K562 (cell line): ENCODE measurements around the gene ZNF23. TPM values are rescaled to one million over a fixed set of nuclear protein-coding genes. Genes with fewer than 3 reads are reported as not detected.

Experiments
- BHLHE40 ChIP-seq: IDR thresholded peaks from 2 replicates; pipeline ENCODE4 v1.6.1; 2011; ENCODE audit warnings: low read length, improper control_type of control experiment
- BRF1 ChIP-seq: IDR thresholded peaks from 3 replicates; pipeline ENCODE4 v1.6.1; 2011; ENCODE audit warnings: borderline replicate concordance, mild to moderate bottlenecking; ENCODE audit not compliant: insufficient read length; ENCODE audit errors: extremely low read depth
- CBX8 ChIP-seq: fragments of 200-600 bp; sonication (generic); IDR thresholded peaks from 2 replicates; pipeline ENCODE4 v1.6.1; 2012; ENCODE audit warnings: borderline replicate concordance, mixed run types, low read depth, mild to moderate bottlenecking, moderate library complexity, mixed read lengths, low read length, control low read depth, inconsistent platforms; ENCODE audit not compliant: poor library complexity, severe bottlenecking; ENCODE audit errors: extremely low read depth
- CHD2 ChIP-seq: IDR thresholded peaks from 2 replicates; pipeline ENCODE4 v1.6.1; 2011; ENCODE audit warnings: low read depth, low read length
- CXXC5 ChIP-seq: fragments of 250-450 bp; sonication (Bioruptor Pico); IDR thresholded peaks from 2 replicates; pipeline ENCODE4 v1.8.0; 2022; ENCODE audit warnings: inconsistent platforms, mild to moderate bottlenecking, moderate library complexity
- DEAF1 ChIP-seq: fragments of 450-650 bp; formaldehyde crosslinking; IDR thresholded peaks from 2 replicates; pipeline ENCODE4 v1.4.0; 2020; ENCODE audit warnings: mild to moderate bottlenecking, moderate library complexity
- ESRRA ChIP-seq: fragments of 450-650 bp; IDR thresholded peaks from 2 replicates; pipeline ENCODE4 v1.6.1; 2014; ENCODE audit warnings: low read depth, mild to moderate bottlenecking, moderate library complexity, borderline replicate concordance
- JUND ChIP-seq, 2 experiments: IDR thresholded peaks; 2 replicates in 1 of 2; 3 replicates in 1 of 2; pipeline ENCODE4 v1.6.1; 2011; ENCODE audit warnings: borderline replicate concordance in 2 of 2, low read depth in 2 of 2, low read length in 2 of 2, improper control_type of control experiment in 1 of 2, missing biosample characterization in 1 of 2, missing genetic modification characterization in 1 of 2, missing genetic modification reagents in 1 of 2
- KAT2B ChIP-seq: IDR thresholded peaks from one replicate; pipeline ENCODE4 v1.6.1; 2012; ENCODE audit warnings: low read depth, mild to moderate bottlenecking, control low read depth, inconsistent platforms, low read length, moderate library complexity
- KLF10 ChIP-seq: fragments of 250-450 bp; sonication (Bioruptor Pico); IDR thresholded peaks from 2 replicates; pipeline ENCODE4 v1.6.1; 2021; ENCODE audit warnings: matching md5 sums
- MEIS2 ChIP-seq: fragments of 450-650 bp; IDR thresholded peaks from 2 replicates; pipeline ENCODE4 v1.6.1; 2014; ENCODE audit warnings: mild to moderate bottlenecking; ENCODE audit not compliant: partially characterized antibody
- NCOA4 ChIP-seq: fragments of 450-650 bp; IDR thresholded peaks from 2 replicates; pipeline ENCODE4 v1.6.1; 2018; ENCODE audit warnings: mild to moderate bottlenecking; ENCODE audit not compliant: partially characterized antibody
- NFE2L1 ChIP-seq: fragments of 450-650 bp; IDR thresholded peaks from 2 replicates; pipeline ENCODE4 v1.6.1; 2016; ENCODE audit warnings: missing genetic modification characterization, low read depth, mild to moderate bottlenecking, missing compliant biosample characterization, moderate library complexity, borderline replicate concordance
- POU5F1 ChIP-seq: fragments of 150-350 bp; IDR thresholded peaks from 2 replicates; pipeline ENCODE4 v1.6.1; 2014; ENCODE audit warnings: borderline replicate concordance, low read length, low read depth, mild to moderate bottlenecking; ENCODE audit not compliant: partially characterized antibody
- RFX7 ChIP-seq: fragments of 250-450 bp; sonication (Bioruptor Pico); IDR thresholded peaks from 2 replicates; pipeline ENCODE4 v1.5.1; 2021; ENCODE audit warnings: mild to moderate bottlenecking
- TAF1 ChIP-seq: IDR thresholded peaks from 2 replicates; pipeline ENCODE4 v1.6.1; 2011; ENCODE audit warnings: mild to moderate bottlenecking, low read length, moderate library complexity; ENCODE audit not compliant: insufficient read depth, control insufficient read depth, severe bottlenecking; ENCODE audit errors: extremely low read depth
- TCF7 ChIP-seq: sonication (generic); IDR thresholded peaks from 2 replicates; pipeline ENCODE4 v1.6.1; 2016; ENCODE audit warnings: antibody characterized with exemption, borderline replicate concordance
- TRIM24 ChIP-seq, 2 experiments: fragments of 450-650 bp; IDR thresholded peaks; 2 replicates each; pipeline ENCODE4 v1.6.1; 2016
- ZNF140 ChIP-seq: fragments of 250-450 bp; sonication (Bioruptor Pico); IDR thresholded peaks from 2 replicates; pipeline ENCODE4 v1.8.0; 2021; ENCODE audit warnings: moderate library complexity, mild to moderate bottlenecking, inconsistent platforms
- ZNF184 ChIP-seq: sonication (generic); formaldehyde crosslinking; IDR thresholded peaks from 2 replicates; pipeline ENCODE4 v1.5.0; 2020; ENCODE audit warnings: missing genetic modification reagents
- polyA plus RNA-seq, 8 experiments: library from polyadenylated mRNA; depleted of rRNA in 4 of 8; stranded (reverse) in 5 of 8; unstranded in 3 of 8; fragments of >200 nt; fragmentation: Nextera tagmentation in 2 of 8; fragmentation: Illumina TruSeq in 1 of 8; extraction: Ambion mirVana in 2 of 8; extraction: Trizol in 1 of 8; gene quantifications; 2 replicates each; pipeline versions ENCODE4 v1.2.1 to v1.2.3, GENCODE V29; 2011 to 2014; ENCODE audit warnings: inconsistent platforms in 1 of 8, missing spikeins in 1 of 8
- total RNA-seq, 7 experiments: library from RNA; depleted of rRNA in 6 of 7; stranded (reverse); fragments of >200 nt in 6 of 7; fragmentation: Illumina TruSeq in 2 of 7; extraction: Trizol in 2 of 7; gene quantifications; 2 replicates each; pipeline versions ENCODE4 v1.2.1 to v1.2.3, GENCODE V29; 2011 to 2021; ENCODE audit warnings: low replicate concordance in 1 of 7
- TF ChIP-seq, protein P1 (sequence below): IDR thresholded peaks from 2 replicates; pipeline ENCODE4 v1.6.1; 2016; ENCODE audit warnings: missing genetic modification characterization, missing compliant biosample characterization
- TF ChIP-seq, protein P2 (sequence below): fragments of 450-650 bp; IDR thresholded peaks from 2 replicates; pipeline ENCODE4 v1.6.1; 2018; ENCODE audit warnings: mild to moderate bottlenecking, low read depth; ENCODE audit not compliant: partially characterized antibody

The ZNF23 gene
- total and polyA plus RNA-seq, 9 of the 15 experiments (the other 6 are each of a cell fraction or from before 2014, with no cell fraction given): 4.7 to 13.4 (median 11.2) TPM

DNA sequence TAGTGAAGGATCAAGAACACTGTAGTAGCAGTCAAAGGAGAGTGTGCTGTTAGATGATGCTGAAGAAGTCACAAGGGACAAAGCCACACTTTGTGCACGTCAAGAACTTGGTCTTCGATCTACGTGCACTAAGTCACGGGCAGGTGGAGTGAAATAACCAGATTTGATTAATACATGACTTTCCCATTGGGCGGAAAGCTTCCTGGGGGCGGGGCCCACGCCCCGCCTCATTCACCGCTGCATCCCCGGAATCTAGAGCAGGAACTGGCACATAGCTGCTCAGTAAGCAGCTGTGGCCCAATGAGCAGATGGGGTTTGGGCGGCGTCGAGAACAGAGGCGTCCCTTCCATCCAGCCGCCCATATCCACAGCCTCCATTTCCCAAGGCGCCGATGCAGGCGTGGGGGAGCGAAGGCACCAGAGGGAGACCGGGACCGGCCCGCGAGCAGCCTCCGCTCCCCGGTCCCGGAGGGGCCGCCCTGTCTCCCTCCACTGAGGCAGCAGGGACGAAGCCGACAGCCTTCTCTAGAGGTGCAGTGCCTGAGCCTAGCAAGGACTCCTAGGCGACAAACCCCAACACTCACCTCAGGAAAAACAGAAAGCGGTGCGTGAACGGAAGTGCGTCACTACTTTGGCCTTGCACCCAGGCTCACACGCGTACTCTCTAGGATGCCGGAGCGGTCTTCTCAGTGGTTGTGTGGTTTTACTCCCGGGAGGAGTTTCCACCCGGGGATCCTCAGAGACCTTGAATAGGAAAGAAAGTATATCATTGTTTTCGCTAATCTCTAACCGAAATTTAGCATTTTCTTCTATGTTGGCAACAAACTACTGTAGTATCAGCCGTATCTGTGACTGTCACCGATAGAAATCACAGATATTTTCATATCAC is 22.2 kb upstream of the ZNF23 start (continued):
- TF ChIP-seq JUND (IDR thresholded peaks at IDR 0.05; ENCODE audit: borderline replicate concordance, low read depth, low read length) (peak; percentile 59; the same call in 1 of the 2 replicates), JUND (tag; IDR thresholded peaks at IDR 0.05; ENCODE audit: borderline replicate concordance, low read depth, low read length) (peak; percentile 47; the same call in 1 of the 3 replicates), TRIM24 (IDR thresholded peaks at IDR 0.05) (no peak), CHD2 (no peak), BHLHE40 (peak; percentile 51; the same call in 1 of the 2 replicates), ZNF184 (CRISPR knock-in tag) (no peak), ZNF140 (CRISPR knock-in tag) (no peak), CBX8 (no peak), DEAF1 (CRISPR knock-in tag) (no peak), RFX7 (CRISPR knock-in tag) (no peak), KLF10 (CRISPR knock-in tag) (no peak), TCF7 (no peak), NFE2L1 (tag) (no peak), MEIS2 (no peak), TAF1 (peak; percentile 36), NCOA4 (no peak), ESRRA (peak; percentile 63; the same call in 1 of the 2 replicates), KAT2B (no peak), POU5F1 (no peak), BRF1 (no peak), CXXC5 (CRISPR knock-in tag) (peak; percentile 46; the same call in 1 of the 2 replicates)
- TF ChIP-seq, protein P1, sequence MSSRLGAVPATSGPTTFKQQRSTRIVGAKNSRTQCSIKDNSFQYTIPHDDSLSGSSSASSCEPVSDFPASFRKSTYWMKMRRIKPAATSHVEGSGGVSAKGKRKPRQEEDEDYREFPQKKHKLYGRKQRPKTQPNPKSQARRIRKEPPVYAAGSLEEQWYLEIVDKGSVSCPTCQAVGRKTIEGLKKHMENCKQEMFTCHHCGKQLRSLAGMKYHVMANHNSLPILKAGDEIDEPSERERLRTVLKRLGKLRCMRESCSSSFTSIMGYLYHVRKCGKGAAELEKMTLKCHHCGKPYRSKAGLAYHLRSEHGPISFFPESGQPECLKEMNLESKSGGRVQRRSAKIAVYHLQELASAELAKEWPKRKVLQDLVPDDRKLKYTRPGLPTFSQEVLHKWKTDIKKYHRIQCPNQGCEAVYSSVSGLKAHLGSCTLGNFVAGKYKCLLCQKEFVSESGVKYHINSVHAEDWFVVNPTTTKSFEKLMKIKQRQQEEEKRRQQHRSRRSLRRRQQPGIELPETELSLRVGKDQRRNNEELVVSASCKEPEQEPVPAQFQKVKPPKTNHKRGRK (tag): no peak
- TF ChIP-seq, protein P2, sequence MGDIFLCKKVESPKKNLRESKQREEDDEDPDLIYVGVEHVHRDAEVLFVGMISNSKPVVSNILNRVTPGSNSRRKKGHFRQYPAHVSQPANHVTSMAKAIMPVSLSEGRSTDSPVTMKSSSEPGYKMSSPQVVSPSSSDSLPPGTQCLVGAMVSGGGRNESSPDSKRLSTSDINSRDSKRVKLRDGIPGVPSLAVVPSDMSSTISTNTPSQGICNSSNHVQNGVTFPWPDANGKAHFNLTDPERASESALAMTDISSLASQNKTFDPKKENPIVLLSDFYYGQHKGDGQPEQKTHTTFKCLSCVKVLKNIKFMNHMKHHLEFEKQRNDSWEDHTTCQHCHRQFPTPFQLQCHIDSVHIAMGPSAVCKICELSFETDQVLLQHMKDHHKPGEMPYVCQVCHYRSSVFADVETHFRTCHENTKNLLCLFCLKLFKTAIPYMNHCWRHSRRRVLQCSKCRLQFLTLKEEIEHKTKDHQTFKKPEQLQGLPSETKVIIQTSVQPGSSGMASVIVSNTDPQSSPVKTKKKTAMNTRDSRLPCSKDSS: no peak
